Measurements from ENCODE around the gene TRPM3.
A peak's percentile ranks its signal among the peaks of the same experiment; 100 is the strongest.

The TRPM3 gene

DNA sequence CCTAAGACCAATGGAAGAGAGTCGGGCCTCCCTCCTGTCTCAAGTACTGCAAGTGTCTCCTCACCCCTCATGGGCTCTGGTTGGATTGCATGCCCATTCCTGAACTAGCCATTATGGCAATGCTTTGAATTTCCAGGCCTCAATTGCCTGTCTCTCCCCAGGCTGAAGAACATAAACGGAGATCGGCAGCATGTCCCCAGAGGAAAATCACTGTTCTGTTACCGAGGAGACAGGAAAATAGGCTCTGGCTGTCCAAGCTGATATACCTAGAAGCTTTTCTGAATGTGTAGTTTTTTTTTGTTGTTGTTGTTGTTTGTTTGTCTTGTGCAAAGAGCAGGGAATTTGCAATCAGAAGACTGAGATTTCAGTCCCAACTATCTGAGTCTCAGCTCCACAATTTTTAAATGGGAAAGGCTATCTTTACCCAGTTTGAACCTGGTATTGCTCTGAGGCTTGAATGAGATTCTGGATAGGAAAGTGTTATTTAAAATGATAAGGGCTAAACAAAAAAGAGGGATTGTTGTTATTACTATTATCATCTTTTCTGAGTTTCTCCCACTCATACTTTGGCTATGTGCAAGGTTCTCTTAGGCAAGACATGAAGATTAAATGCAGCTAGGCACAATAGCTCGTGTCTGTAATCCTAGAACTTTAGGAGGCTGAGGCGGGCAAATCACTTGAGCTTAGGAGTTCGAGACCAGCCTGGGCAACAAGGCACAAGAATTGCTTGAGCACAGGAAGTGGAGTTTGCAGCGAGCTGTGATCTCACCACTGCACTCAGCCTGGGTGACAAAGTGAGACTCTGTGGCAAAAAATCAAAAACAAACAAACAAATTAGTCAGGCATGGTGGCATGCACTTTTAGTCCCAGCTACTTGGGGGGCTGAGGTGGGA lies 629.7 kb downstream of the TRPM3 start:
- DNase-seq (ENCODE audit: low read depth): no peak
- no peak overlapping the region for H3K4me3 ChIP-seq (ENCODE audit: low read depth, low read length)

DNA sequence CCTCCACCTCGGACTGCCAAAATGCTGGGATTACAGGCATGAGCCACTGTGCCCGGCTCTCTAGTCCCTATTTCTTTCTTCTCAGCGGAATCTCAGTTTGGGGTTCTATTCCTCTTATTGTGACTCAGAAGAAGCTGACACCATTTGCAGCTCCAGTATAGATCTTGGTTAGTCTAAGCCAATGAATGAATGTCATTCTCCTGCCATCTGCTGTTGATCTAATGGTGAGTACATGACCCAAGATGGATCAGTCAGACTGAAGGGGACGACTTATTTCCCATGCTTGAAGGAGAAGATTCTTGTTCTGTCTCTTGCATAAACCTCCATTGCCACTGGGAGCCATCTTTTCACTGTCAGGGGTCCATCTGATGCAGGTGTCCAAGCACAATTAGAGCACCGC lies 630.9 kb downstream of the TRPM3 start:
- H3K4me3 ChIP-seq (ENCODE audit: low read depth, low read length): no peak overlapping the region
- no peak for DNase-seq (ENCODE audit: low read depth)

- no peak overlapping the region for H3K4me3 ChIP-seq (ENCODE audit: low read depth, low read length)
- no peak for DNase-seq (ENCODE audit: low read depth)
Observed at GRCh38 chr9:70488793-70489105, 632.7 kb downstream of the TRPM3 start.

DNA sequence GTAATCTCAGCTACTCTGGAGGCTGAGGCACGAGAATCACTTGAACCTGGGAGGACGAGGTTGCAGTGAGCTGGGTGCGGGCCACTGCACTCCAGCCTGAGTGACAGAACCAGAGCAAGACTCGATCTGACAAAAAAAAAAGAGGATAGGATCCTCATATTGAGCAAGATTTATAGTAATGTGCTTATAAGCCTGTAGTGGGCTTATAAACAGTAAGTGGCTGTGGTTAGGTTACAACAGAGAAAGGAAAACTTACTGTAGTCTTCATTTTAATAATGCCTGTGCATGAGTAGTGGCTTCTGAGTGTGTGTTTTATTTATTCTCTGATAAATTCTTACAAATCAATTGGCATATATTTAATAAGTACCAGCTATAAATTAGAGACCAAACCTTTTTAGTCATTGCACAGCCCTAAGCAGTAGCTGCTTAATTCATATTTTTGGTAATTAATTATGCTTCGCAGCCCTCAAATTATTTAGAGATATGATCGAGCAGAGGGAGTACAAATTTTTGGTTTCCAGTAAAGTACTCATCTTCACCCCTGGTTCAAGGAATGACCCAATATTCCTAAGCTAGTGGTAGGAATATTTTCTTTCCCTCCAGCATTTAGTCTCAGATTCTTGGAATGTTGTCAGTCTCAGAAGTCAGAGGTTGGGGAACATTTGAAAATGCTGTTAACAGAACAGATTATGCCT lies 633.2 kb downstream of the TRPM3 start:
- no peak for DNase-seq (ENCODE audit: low read depth)
- no peak overlapping the region for H3K4me3 ChIP-seq (ENCODE audit: low read depth, low read length)

GRCh38 chr9:70486127-70486526 lies 635.3 kb downstream of the TRPM3 start:
- no peak for DNase-seq (ENCODE audit: low read depth)
- no peak overlapping the region for H3K4me3 ChIP-seq (ENCODE audit: low read depth, low read length)

GRCh38 chr9:70485273-70485858 lies 636.1 kb downstream of the TRPM3 start:
- no peak overlapping the region for H3K4me3 ChIP-seq (ENCODE audit: low read depth, low read length)
- DNase-seq (ENCODE audit: low read depth): no peak

GRCh38 chr9:70484232-70485130 lies 636.9 kb downstream of the TRPM3 start:
- H3K4me3 ChIP-seq (ENCODE audit: low read depth, low read length): no peak overlapping the region
- no peak for DNase-seq (ENCODE audit: low read depth)

GRCh38 chr9:70481471-70481870 lies 640.0 kb downstream of the TRPM3 start:
- H3K4me3 ChIP-seq (ENCODE audit: low read depth, low read length): no peak overlapping the region
- DNase-seq (ENCODE audit: low read depth): no peak

DNA sequence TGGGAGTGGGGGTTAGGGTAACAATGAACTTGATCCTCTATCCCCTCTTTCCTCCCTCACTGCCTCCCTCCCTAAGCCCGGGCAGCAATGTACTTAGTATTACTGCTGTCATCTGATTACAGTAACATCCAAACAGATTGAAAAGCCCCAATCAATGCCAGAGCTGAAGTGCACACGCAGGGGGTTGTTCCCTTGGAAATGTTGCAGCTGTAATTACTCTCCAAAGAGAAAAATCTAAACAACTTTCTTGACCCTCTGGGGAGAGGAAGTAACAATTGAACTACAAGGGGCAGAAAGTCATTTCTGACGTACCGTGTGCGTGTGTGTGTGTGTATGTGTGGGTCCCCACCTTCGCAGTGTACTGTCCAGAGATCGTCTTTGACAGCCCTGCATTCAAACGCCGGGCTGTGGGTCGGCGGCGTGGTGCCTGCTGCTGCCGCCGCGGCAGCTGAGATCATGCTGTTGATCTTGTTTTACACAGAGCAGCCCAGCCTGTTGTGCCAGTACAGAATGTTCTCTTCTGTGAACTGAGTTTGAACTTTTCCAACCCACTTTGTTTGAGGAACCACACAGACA lies 640.9 kb downstream of the TRPM3 start:
- no peak overlapping the region for H3K4me3 ChIP-seq (ENCODE audit: low read depth, low read length)
- peak; percentile 96 for DNase-seq (ENCODE audit: low read depth)

- DNase-seq (ENCODE audit: low read depth): peak; percentile 67
- no peak overlapping the region for H3K4me3 ChIP-seq (ENCODE audit: low read depth, low read length)
Observed at GRCh38 chr9:70479880-70480291, 641.5 kb downstream of the TRPM3 start.
